PC-9 (cell line): ENCODE measurements around the gene MCTP1.

ENCODE experiments used
- CTCF ChIP-seq: fragments of 200-600 bp; sonication (generic); conservative IDR thresholded peaks from 2 replicates; pipeline ENCODE4 v1.6.1; 2017; ENCODE audit warnings: mixed run types, antibody characterized with exemption, mild to moderate bottlenecking, moderate library complexity
- EZH2 ChIP-seq: fragments of 200-600 bp; sonication (generic); IDR thresholded peaks from 2 replicates; pipeline ENCODE4 v1.8.0; 2017; ENCODE audit warnings: antibody characterized with exemption, low read depth

GRCh38 chr5:95045181-95045965 is 239.5 kb downstream of the MCTP1 start:
- no peak for TF ChIP-seq CTCF
- TF ChIP-seq EZH2, result no peak
